Endothelial cell (in vitro differentiated cells): ENCODE data around the gene APOC1. TPM values are rescaled to one million over a fixed set of nuclear protein-coding genes. Genes with fewer than 3 reads are reported as not detected.

Experiments used
- DNase-seq: peaks from one replicate; pipeline ENCODE4 v3.0.0; 2021; ENCODE audit warnings: low spot score
- H3K27ac Mint-ChIP-seq: one replicate; pipeline ENCODE4 v1.8.0; 2021; ENCODE audit warnings: mixed read lengths, inconsistent platforms; ENCODE audit not compliant: unreplicated experiment
- H3K27me3 Mint-ChIP-seq: one replicate; pipeline ENCODE4 v1.8.0; 2021; ENCODE audit warnings: mild to moderate bottlenecking, moderate library complexity, mixed read lengths, inconsistent platforms; ENCODE audit not compliant: unreplicated experiment
- H3K36me3 Mint-ChIP-seq: one replicate; pipeline ENCODE4 v1.8.0; 2021; ENCODE audit warnings: mild to moderate bottlenecking, low read depth, mixed read lengths, inconsistent platforms; ENCODE audit not compliant: unreplicated experiment
- H3K4me1 Mint-ChIP-seq: one replicate; pipeline ENCODE4 v1.8.0; 2021; ENCODE audit warnings: mild to moderate bottlenecking, mixed read lengths, inconsistent platforms; ENCODE audit not compliant: unreplicated experiment
- H3K4me3 Mint-ChIP-seq: one replicate; pipeline ENCODE4 v1.8.0; 2021; ENCODE audit warnings: mild to moderate bottlenecking, mixed read lengths, inconsistent platforms; ENCODE audit not compliant: unreplicated experiment
- H3K9me3 Mint-ChIP-seq: one replicate; pipeline ENCODE4 v1.8.0; 2021; ENCODE audit warnings: mixed read lengths, inconsistent platforms; ENCODE audit not compliant: unreplicated experiment
- CTCF ChIP-seq: fragments of 200-600 bp; sonication (generic); IDR thresholded peaks from one replicate; pipeline ENCODE4 v1.5.0; 2021; ENCODE audit warnings: antibody characterized with exemption; ENCODE audit not compliant: unreplicated experiment
- total RNA-seq: library from RNA; stranded (reverse); fragmentation: NEBNext Ultra II Directional; extraction: Animal tissue kit (Norgen Biotek cat#: 25700); gene quantifications from one replicate; pipeline ENCODE4 v1.2.1, GENCODE V29; 2021; ENCODE audit not compliant: unreplicated experiment

The APOC1 gene
- total RNA-seq, 1 donor from 2014 or later: 44.8 TPM

- Mint-ChIP-seq H3K27me3 (peaks cover 2% of the 10 kb centered on the region), H3K4me3 (no peak overlapping the region), H3K9me3 (no peaks in the 10 kb centered on the region), H3K27ac (no peak overlapping the region), H3K36me3 (no peaks in the 10 kb centered on the region), H3K4me1 (no peaks in the 10 kb centered on the region)
- no peak for DNase-seq
- TF ChIP-seq CTCF: no peak
Measured at GRCh38 chr19:44948237-44948636, 33.8 kb downstream of the APOC1 start.

DNA sequence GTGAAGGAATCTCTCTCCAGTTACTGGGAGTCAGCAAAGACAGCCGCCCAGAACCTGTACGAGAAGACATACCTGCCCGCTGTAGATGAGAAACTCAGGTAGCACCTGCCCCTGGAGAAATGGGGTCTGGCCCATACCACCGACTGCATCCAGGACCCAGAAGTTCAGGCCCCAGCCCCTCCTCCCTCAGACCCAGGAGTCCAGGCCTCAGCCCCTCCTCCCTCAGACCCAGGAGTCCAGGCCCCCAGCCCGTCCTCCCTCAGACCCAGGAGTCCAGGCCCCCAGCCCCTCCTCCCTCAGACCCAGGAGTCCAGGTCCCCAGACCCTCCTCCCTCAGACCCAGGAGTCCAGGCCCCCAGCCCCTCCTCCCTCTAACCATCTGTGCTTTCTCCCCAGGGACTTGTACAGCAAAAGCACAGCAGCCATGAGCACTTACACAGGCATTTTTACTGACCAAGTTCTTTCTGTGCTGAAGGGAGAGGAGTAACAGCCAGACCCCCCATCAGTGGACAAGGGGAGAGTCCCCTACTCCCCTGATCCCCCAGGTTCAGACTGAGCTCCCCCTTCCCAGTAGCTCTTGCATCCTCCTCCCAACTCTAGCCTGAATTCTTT, 34.5 kb downstream of the APOC1 start:
- Mint-ChIP-seq H3K4me1 (peaks cover 2% of the 10 kb centered on the region), H3K27ac (no peak overlapping the region), H3K9me3 (no peaks in the 10 kb centered on the region), H3K27me3 (peaks cover 3% of the 10 kb centered on the region), H3K4me3 (no peak overlapping the region), H3K36me3 (no peaks in the 10 kb centered on the region)
- DNase-seq: no peak
- no peak for TF ChIP-seq CTCF

DNA sequence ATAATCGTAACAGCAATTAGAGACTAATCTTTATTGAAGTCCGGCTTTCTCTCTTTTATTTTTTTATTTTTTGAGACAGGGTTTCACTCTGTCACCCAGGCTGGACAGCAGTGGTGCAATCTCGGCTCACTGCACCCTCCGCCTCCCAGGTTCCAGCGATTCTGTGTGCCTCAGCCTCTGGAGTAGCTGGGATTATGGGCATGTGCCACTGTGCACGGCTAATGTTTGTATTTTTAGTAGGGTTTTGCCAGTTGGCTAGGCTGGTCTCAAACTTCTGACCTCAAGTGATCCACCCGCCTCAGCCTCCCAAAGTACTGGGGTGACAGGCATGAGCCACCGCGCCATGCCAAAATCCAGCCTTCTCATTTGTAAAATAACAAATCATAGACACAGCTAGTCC, 35.1 kb downstream of the APOC1 start:
- Mint-ChIP-seq H3K9me3 (no peaks in the 10 kb centered on the region), H3K27ac (no peak overlapping the region), H3K27me3 (peaks cover 3% of the 10 kb centered on the region), H3K4me3 (no peak overlapping the region), H3K4me1 (peaks cover 4% of the 10 kb centered on the region), H3K36me3 (peaks cover 1% of the 10 kb centered on the region)
- TF ChIP-seq CTCF: no peak
- no peak for DNase-seq

- Mint-ChIP-seq H3K4me3 (peak overlapping the region; percentile 37), H3K9me3 (no peaks in the 10 kb centered on the region), H3K36me3 (peaks cover 6% of the 10 kb centered on the region), H3K27ac (no peak overlapping the region), H3K27me3 (peaks cover 12% of the 10 kb centered on the region), H3K4me1 (peaks cover 18% of the 10 kb centered on the region)
- DNase-seq: peak; percentile 64
- TF ChIP-seq CTCF: peak; percentile 94
Measured at GRCh38 chr19:44951179-44952159, 37.1 kb downstream of the APOC1 start.

- Mint-ChIP-seq H3K4me1 (peaks cover 36% of the 10 kb centered on the region), H3K36me3 (peaks cover 6% of the 10 kb centered on the region)
Measured at GRCh38 chr19:44954278-44954648, 39.9 kb downstream of the APOC1 start.

More at GRCh38 chr19:44954278-44954648, 39.9 kb downstream of the APOC1 start:
- H3K4me3 Mint-ChIP-seq: peak overlapping the region; percentile 97
- no peak for TF ChIP-seq CTCF
- DNase-seq: no peak
- H3K9me3 Mint-ChIP-seq: no peaks in the 10 kb centered on the region
- peak overlapping the region; percentile 99 for H3K27ac Mint-ChIP-seq
- peaks cover 12% of the 10 kb centered on the region for H3K27me3 Mint-ChIP-seq
